CD1c-positive myeloid dendritic cell (primary cell): ENCODE data around the gene RGPD6.
"Not testable (repeated sequence)": the region's sequence is repeated elsewhere in the genome, so short reads cannot be mapped to it uniquely, and the experiment has no call there.

Experiments used
- DNase-seq: peaks from one replicate; pipeline ENCODE4 v3.0.0-alpha.2; 2016; ENCODE audit errors: extremely low spot score

Gene RGPD6

DNA sequence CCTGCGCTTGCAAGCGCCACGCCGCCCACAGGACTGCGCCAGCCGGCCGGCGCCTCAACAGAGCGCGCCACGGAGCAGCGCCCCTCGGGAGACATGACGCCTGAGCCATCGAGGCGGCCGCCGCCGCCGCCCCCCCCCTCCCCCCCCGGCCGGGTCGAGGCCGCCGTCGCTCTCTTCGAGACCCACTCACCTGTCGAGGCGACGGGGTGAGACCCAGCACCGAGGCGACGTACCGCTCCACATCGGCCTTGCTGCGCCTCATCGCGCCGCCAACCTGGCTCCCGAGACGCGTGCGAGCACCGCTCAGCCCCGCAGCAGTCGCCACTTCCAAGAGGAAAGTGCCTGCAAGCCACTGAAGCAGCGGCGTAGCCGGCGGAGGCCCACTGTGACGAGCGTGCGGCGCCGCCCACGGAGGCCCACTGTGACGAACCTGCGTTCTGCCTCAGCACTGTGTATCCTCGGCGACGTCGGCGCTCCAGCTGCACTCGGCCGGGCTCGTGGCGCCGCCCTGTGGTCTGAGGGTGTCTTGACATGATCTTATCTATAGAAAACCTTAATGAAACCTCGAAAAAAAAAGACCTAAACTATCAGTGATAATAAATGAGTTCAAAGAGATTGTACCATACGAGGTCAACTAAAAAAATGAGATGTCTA, at the start of gene RGPD6:
Gene RGPD6 (minus strand): TSS at position 460 of the 654 bp plus-strand sequence. CDS start 198 bp downstream, at position 262.
- not testable (repeated sequence) for DNase-seq

DNA sequence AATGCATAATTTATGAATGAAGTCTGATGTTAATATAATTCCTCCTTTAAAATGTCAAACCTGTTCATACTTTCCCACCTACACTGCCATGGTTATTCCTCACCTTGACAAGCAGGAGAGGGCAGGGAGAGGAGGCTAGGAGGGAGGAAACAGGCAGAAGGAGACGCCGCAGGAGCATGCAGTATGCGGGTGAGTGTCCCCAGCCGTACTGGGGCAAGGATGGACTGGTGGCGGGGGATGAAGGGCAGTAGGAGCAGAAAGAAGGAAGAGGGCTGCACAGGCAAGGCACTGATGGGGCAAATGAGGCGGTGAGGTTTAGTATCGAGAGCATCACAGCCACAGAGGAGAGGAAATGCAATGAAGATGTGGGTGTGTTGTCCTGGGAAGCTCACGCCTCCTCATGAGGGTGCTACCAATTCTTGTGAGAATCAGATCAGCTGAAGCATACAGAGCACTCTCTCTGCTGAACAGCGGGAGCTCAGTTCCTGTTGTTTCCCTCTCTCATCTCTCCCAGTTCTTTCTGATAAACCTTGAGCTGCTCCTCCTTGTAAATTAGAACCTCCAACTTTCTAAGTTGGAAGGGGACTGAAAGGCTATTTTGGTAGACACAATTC, 42.4 kb upstream of the RGPD6 start:
- DNase-seq = not testable (repeated sequence)

DNA sequence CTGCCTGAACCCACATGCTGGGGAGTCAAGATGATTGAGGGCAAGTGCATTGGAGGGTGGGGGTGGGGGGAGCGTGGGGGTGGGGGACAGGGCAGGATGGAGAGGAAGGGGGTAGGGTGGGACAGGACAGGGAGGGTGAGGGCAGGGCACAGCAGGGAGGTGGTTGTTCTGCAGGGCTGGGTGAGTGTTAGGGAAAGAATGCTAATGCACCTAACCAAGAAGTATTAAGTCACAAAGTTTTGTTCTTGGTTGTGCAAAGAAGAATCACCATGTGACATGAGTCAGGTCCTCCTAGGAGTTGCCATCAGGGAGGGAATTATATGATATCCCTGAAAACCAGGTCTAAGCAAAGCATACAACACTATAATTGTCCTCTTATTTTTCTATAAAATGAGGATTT, 36.9 kb upstream of the RGPD6 start:
- DNase-seq = not testable (repeated sequence)

GRCh38 chr2:110610613-110611250, 33.7 kb upstream of the RGPD6 start:
- not testable (repeated sequence) for DNase-seq

- not testable (repeated sequence) for DNase-seq
Measured at GRCh38 chr2:110609843-110610612, 33.0 kb upstream of the RGPD6 start.

DNA sequence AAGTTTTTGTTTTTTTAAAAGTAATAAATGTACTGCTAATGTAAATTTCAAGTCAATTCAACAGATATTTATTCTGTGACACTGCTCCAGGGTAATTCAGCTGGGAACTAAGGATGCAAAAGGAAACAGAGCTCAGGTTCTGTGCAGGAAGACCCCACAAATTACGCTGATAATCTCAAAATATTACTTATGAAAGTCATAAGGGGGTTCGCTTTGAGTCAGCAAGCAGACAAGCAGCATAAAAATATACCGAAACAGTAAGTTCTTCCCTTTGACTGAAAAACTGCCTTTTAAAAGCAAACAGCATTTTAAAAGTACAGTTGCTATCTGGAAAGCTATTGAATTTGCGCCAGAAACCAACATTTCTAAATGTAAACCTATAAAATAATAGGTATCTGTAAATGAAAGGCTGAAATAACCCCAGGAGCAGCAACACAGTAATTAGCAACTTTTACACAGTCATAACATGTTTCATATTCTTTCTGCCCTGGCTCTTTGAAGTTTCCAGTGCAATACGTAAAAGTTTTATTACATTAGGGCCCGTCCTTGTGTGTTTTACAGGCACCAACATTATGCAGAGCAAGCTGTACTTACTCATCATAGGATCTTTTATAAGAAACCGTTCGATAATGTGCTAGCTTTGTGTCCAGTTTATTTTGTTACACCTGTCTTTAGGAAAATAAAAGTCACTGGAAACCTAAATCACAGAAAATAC, 31.9 kb upstream of the RGPD6 start:
- not testable (repeated sequence) for DNase-seq

DNA sequence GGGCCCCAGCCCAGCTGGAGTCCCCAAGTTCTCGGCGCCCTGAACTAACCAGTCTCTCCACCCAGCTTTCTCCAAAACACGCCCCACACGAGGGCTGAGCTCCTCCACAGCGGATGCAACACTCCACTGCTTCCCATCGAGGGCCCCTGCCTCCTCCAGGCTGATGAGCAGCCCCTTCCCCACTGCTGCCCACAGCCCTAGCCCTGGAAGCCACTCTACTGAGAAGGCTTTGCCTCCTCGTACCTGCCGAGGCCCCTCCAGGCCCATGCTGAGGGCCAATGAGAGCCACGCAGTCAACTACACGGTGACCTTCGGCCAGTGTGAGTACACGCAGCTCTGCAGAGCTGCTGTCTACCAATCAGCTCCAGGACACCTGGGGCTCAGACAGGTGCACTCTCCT, 28.0 kb upstream of the RGPD6 start:
- DNase-seq = not testable (repeated sequence)

GRCh38 chr2:110603917-110604591, 27.0 kb upstream of the RGPD6 start:
- not testable (repeated sequence) for DNase-seq

DNA sequence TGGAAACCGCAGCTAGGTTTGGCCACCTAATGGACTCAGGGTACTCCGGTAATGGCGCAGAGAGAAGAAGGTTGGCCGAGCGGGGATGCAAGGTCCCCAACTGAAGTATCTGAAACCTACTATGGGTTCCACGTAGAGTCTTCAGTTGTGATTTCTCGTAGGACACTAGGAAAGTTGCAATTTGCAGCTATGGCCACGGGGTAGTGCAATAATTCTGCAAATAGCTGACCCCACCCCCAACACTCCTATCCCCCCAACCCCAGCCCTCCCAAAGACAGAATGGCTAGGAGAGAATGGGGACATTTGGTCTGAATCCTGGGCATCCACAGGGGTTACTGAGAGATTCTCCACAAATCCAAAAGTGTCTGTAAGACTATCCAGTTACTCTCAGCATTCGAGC, 25.1 kb upstream of the RGPD6 start:
- not testable (repeated sequence) for DNase-seq

GRCh38 chr2:110591973-110592372, 15.0 kb upstream of the RGPD6 start:
- DNase-seq = not testable (repeated sequence)

DNA sequence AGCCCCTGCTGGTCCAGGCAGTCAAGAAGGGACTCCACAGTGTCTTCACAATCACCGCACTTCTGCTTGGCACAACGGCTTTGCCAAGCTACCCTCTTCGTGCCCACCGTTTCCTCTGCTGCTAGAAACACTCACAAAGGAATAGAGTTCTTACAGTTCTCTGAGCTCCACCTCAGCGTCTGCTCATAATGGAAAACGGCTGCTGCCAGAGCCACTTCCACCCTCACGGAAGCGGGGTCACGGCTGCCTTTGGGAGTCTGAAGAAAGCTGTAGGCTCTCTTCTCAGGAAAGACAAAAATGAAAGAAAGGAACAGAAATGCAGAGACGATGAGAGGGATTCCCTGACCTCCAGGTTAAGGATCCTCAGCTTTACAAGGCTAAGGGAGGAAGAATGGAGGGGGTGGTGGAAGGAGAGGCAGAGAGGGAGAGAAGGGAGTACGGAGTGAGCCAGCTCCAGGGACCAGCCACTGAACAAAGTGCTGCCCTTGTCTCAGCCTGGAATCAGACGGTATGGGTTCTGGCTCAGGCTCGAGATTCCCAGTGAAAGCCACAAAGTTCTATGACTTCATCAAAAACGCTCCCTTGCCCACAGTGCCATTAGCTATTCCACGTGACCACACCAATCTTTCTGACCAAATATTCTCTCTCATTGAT, 12.8 kb upstream of the RGPD6 start:
- DNase-seq = not testable (repeated sequence)

DNA sequence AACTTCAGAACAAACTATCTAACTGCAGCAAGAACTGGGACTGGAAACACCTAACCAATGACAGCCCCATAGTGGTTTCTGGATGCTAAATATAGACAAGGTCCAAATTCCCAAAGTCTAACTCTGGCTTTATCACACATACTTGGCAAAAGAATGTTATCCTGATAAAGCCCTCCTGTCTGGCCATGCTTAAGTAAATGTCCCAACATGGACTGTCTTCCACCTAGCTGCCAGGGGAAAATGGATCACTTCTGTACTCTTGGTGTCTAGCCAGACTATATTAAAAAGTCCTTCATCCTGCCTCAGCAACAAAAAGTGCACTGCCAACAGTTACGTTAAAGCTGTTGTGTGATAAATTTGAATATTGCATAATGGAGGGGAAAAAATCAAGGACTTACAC, 11.5 kb upstream of the RGPD6 start:
- DNase-seq = not testable (repeated sequence)

DNA sequence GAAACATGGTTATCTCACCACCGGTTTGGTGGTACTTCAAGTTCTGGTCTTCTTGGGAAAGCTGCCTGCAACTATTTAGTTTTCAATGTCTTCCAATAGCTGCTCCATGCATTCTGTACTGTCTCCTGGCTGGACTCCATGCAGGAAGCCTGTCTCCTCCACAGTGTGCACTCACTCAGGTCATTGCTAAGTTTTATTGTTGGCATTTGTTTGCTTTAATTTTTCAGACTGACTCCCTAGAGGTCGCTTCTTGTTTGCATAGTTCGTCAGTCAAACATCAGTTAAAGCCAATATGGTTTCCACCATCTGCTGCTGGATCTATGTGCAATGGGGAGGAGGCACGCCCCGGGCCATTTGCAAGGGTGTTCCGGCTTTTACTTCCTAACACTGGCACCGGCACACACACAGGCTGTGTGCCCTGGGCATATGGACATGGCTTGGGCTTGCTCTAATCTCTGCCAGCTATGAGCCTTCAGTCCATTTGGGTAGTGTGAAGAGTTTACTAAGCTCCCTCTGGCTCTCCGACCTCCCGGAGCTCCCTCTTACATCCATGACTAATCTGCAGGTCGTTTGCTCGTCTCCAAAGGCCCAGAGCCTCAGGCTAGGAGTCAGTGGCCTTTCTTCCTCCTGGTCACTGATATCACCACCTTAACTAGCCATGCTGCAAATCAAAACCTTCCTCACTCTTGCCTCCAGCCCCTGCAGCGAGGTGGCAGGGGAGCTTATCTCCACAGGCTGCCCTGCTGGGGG, 2.4 kb upstream of the RGPD6 start:
- DNase-seq = not testable (repeated sequence)

DNA sequence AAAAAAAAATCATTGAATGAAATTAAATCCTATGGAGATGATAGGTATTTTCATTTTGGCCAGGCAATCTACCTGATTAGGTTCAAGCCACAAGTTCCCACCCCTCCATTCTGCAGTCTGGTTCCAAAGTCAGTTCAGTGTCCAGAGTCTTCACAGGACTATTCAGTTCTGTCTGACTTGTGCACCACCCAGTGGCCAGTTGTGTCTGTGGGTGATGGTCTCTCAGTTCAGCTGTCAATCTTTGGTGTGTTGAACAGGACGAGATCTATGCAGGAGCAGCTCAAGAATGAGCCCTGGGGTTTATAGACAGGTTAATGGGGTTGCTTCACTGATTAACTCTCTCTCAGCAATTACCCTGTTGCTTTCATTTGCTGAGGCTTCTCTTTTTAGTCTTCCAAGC, 1.4 kb upstream of the RGPD6 start:
- DNase-seq = not testable (repeated sequence)

DNA sequence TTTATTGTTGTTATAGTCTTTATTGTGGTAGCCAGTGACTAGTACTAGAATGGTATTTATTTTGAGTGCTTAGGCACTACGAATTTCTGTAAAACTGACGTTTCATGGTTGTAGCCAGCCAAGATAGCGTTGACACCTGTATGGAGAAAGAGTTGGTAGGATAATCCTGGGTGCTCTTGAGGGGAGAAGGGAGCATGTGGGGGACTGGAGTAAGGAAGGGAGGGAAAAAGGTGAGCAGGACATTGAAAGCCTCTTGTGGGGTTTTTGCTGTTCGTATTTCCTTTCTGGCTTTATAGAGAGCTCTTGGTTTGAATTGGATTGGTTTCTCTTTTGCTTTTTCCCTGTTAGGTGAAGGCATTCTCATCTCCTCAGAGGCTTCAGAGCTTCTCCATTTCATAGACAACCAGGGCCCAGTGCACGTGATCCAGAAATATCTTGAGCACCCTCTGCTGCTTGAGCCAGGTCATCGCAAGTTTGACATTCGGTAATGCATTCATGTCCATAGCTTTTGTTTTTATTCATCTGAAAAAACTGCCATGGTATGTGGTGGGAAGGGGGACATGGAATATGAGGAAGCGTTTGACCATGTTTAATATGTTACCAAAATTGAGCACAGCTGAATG, 77.2 kb downstream of the RGPD6 start:
- not testable (repeated sequence) for DNase-seq

DNA sequence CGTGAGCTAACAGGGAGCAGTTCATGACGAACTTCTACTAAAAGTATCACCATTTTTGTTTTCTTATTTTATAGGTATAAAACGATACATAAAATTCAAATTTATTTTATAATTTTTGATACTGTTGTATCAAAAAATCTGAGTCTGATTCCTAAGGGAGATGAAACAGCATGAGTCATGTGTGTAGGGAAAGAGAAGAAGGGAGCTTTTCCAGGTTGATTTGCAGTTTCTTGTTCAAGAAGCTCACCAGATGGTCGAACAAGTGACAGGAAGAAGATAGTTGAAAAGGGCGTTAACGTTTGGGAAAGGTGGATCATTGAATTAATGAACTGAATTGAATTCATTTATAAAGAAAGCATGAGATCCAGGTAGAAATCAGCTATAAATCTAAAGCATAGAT, 81.0 kb downstream of the RGPD6 start:
- DNase-seq = not testable (repeated sequence)

DNA sequence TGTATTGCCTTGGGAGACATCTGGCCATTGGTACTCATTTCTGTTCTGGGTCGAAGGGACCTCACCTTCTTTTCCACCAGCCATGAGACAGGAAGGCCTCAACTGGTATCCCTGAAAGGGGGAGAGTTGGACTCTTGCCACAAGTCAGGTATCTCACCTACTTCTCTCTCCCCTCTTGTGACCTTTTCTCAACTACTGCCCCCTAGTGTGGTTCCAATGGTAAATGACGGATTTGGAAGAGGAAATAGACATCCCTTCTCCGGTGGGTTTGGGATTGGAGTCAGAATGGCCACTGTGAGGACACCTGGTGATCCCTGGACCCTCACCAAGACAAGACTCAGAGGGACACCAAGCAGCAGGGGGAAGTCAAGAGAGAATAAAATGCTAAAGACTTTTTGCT, 82.5 kb downstream of the RGPD6 start:
- DNase-seq = not testable (repeated sequence)

GRCh38 chr2:110488991-110489390, 88.0 kb downstream of the RGPD6 start:
- not testable (repeated sequence) for DNase-seq

GRCh38 chr2:110482697-110483096, 94.3 kb downstream of the RGPD6 start:
- DNase-seq = not testable (repeated sequence)
